Hepatocyte (in vitro differentiated cells): ENCODE results near the gene UTP11.
"Not testable (repeated sequence)": the region's sequence is repeated elsewhere in the genome, so short reads cannot be mapped to it uniquely, and the experiment has no call there.

Experiments
- EZH2 ChIP-seq: fragments of 200-600 bp; sonication (generic); IDR thresholded peaks from 2 replicates; pipeline ENCODE4 v1.6.1; 2016; ENCODE audit warnings: antibody characterized with exemption, mild to moderate bottlenecking, borderline replicate concordance
- TF ChIP-seq, protein P1 (sequence below): fragments of 200-600 bp; sonication (generic); IDR thresholded peaks from 2 replicates; pipeline ENCODE4 v1.5.1; 2016; ENCODE audit warnings: antibody characterized with exemption, mild to moderate bottlenecking; ENCODE audit not compliant: poor library complexity

- TF ChIP-seq, protein P1, sequence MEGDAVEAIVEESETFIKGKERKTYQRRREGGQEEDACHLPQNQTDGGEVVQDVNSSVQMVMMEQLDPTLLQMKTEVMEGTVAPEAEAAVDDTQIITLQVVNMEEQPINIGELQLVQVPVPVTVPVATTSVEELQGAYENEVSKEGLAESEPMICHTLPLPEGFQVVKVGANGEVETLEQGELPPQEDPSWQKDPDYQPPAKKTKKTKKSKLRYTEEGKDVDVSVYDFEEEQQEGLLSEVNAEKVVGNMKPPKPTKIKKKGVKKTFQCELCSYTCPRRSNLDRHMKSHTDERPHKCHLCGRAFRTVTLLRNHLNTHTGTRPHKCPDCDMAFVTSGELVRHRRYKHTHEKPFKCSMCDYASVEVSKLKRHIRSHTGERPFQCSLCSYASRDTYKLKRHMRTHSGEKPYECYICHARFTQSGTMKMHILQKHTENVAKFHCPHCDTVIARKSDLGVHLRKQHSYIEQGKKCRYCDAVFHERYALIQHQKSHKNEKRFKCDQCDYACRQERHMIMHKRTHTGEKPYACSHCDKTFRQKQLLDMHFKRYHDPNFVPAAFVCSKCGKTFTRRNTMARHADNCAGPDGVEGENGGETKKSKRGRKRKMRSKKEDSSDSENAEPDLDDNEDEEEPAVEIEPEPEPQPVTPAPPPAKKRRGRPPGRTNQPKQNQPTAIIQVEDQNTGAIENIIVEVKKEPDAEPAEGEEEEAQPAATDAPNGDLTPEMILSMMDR, result not testable (repeated sequence)
- TF ChIP-seq EZH2, result not testable (repeated sequence)
Observed at GRCh38 chr1:37973684-37974083, 38.9 kb upstream of the UTP11 start.
